AG20443 (cell line): Measurements from ENCODE around the gene PPP3CA.
"Not testable (repeated sequence)": the region's sequence is repeated elsewhere in the genome, so short reads cannot be mapped to it uniquely, and the experiment has no call there.

ENCODE experiments used
- DNase-seq: peaks from one replicate; pipeline ENCODE4 v3.0.0; 2012; ENCODE audit warnings: low spot score, mixed read lengths

PPP3CA gene

DNA sequence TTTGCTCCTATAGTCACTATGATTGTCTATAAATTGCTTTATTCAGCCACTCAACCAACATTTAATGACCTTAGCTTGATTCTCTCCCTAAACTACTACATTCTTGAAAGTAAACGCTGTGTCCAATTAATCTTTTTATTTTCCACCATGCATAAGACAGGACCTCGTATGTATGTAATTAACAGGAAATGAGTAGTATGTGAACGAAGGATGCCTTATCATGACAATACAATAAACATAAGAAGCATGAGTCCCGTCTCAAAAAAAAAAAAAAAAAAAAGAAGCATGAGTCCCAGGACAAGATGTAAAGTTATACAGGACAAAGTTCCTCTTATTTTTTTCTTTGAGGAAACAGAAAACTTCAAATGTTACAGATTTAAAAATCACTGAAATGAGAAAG is 92.5 kb downstream of the PPP3CA start:
- DNase-seq = no peak

GRCh38 chr4:101253121-101253520 is 94.2 kb downstream of the PPP3CA start:
- no peak for DNase-seq

- peak; percentile 18 for DNase-seq
These were observed 94.6 kb downstream of the PPP3CA start for GRCh38 chr4:101252721-101253120.

DNA sequence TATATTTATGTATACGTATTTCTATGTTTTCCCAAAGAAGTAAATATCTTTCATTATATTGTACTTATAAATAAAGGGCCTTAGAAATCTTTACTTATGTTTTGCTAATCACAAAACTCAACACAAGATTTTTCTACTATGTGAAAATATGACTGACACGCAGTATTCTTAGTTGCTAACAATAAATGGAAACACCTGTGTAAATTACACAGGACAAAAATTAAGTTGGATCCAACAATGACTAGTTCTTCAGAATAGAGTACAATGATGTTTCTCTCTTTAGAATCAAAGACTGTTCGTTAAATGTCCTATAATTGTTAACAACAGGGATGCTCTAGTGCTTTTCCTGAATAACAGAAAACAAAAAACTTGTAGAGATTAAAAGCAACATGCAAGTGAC is 96.1 kb downstream of the PPP3CA start:
- DNase-seq = no peak

DNA sequence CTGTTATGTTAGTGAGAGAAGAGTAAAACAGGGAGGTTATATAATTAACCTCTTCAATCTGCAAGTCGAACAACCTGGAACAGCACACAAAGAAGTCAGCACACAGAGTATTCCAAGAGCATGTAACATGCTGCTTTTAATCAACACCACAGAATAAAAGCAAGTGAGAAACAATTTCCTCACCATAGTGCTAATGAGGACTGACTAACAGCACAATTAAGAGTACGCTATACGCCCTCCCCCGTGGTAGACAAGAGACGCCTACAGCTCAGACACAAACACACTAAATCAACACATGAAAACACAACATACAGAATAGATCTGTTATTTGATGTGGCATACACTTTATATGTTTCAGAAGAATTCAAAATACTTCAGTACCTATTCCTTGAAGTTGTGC is 103.0 kb downstream of the PPP3CA start:
- DNase-seq = no peak

GRCh38 chr4:101242441-101242840 is 104.9 kb downstream of the PPP3CA start:
- DNase-seq = no peak

- DNase-seq = no peak
These were observed 107.2 kb downstream of the PPP3CA start for GRCh38 chr4:101240099-101240498.

DNA sequence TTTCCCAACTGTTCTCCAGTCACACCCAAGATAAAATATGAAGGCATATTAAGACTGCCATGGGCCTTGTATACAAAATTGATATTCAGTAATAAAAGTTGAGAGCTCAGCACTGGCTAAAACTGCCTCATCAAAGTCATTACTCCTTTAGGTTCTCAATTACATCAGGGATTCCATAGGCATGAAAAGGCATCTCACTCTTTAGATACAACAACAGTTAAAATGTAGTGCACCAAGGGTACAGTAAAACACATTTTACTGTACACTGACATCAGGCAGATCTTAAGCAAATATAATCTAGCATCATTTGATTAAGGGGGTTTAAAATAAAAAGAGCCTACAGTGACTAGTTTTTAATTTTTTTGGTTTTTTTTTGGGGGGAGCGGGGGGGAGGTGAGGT is 107.7 kb downstream of the PPP3CA start:
- no peak for DNase-seq

- peak; percentile 31 for DNase-seq
These were observed 108.6 kb downstream of the PPP3CA start for GRCh38 chr4:101238706-101239105.

GRCh38 chr4:101237773-101238172 is 109.6 kb downstream of the PPP3CA start:
- DNase-seq = no peak

DNA sequence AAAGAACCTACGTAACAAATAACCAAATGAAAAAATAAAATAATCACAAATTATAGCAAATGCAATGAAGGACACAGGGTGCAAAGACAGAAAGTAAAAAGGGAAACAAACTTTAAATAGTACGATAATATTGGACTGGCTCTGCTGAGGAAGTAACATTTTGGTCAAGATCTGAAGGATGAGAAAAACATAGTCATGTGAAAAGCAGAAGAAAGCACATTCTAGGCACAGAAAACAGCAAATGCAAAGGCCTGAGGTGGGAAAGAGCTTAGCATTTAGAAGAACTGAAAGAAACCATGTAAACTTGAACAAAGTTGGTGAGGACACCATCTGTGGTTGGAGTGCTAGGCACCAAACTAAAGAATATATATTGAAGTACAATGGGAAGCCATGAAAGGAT is 111.2 kb downstream of the PPP3CA start:
- DNase-seq = no peak

- not testable (repeated sequence) for DNase-seq
These were observed 113.2 kb downstream of the PPP3CA start for GRCh38 chr4:101234141-101234540.

DNA sequence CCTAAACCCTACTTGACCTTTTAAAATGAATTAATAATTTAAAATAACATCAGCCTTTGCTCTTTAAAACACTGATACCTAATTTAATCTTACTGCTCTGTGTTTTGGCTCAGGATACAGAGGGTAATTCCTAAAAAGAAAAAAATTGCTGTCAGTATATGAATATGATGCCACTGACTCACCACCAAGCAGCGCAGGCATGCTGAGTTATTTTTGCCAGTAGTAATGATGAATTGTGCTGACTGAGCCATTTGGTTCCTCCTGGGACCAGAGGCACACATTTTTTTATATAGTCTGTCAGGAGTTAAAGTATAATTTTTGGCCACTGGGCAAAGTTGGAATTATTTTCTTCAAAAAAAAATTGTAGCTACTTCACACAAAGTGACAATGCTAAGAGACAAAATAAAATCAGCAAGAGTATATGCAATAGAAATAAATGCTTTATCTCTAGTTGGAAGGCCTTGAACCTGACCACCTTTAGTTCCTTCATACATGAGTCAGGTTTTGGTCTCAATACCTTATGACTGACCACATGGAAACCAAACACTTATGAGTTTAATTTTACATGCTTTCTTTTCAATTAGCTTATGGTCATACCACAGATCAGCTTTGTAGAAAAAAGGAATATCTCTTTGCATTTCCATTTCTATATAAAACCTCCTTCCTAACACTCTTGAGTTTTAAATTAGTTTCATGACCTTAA is 115.1 kb downstream of the PPP3CA start:
- peak; percentile 65 for DNase-seq

- DNase-seq = no peak
These were observed 116.4 kb downstream of the PPP3CA start for GRCh38 chr4:101230801-101231426.

GRCh38 chr4:101229116-101229515 is 118.2 kb downstream of the PPP3CA start:
- DNase-seq = peak; percentile 32

GRCh38 chr4:101227715-101228114 is 119.6 kb downstream of the PPP3CA start:
- DNase-seq = no peak

GRCh38 chr4:101224358-101225218 is 122.7 kb downstream of the PPP3CA start:
- DNase-seq = no peak

DNA sequence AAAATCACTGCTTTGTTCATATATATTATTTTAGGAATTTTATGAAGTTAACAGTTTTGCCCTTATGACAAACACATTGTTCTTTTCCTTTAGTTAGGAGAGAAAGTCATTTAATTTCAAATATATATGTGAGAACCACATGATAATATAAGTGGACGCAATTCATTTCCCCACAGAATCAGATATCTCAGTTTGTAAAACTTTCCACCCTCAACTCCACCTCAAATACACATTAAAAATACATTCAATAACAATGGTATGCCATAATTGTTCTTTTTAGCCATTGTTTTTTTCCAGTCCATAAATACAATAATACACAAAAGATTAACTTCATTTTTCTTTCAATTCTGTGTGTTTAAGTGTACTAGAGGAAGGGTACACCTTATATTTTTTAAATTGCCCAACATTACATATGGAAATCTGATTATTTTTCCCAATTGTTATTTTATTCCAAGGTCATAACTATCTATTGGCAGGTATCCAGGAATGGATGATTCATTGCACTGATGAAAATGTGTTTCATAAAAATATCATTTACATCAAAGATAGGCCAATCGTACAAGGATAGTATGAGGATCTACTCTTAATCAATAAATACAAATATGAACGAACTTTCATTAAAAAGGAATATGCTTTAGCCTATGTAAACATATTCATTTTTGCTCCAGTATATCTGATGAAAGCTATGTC is 125.0 kb downstream of the PPP3CA start:
- DNase-seq = no peak

- no peak for DNase-seq
These were observed 126.0 kb downstream of the PPP3CA start for GRCh38 chr4:101221294-101221693.

DNA sequence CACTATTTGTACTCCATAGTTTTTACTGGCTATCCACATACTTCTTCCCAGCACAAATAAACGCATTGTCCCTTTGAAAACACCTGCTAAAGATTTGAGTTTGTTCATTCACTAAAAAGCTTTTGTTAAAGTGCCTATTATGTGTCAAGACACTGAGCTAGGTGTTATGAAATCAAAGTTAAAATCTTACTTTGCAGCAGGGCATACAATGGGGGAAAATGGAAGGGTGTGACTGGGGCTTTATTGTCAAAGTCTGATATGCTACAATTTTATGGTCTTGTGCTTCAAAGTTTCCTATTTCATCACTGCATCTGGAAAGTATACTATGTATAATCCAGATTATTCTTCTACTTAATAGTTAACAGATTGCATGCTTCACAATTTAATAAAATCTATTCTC is 128.4 kb downstream of the PPP3CA start:
- no peak for DNase-seq

GRCh38 chr4:101218346-101218745 is 129.0 kb downstream of the PPP3CA start:
- DNase-seq = no peak

GRCh38 chr4:101217353-101218031 is 129.8 kb downstream of the PPP3CA start:
- peak; percentile 47 for DNase-seq
